A673 (cell line): ENCODE data around the gene FHIT. TPM values are rescaled to one million over a fixed set of nuclear protein-coding genes. Genes with fewer than 3 reads are reported as not detected.

Experiments used
- BruUV-seq: library from RNA; stranded (reverse); fragments of 400-500 nt; replicated peaks from 2 replicates; lab custom pipeline; 2021; lab: Mats Ljungman, UMichigan
- CTCF ChIA-PET: fragments of 300-600 bp; sonication (Branson Sonifier 250); formaldehyde crosslinking; loops from one replicate; lab custom pipeline; 2022; ENCODE audit warnings: antibody characterized with exemption; lab: Charles Lee
- POLR2A ChIA-PET: fragments of 300-600 bp; sonication (Branson Sonifier 250); formaldehyde crosslinking; loops from one replicate; lab custom pipeline; 2022; ENCODE audit warnings: antibody characterized with exemption; ENCODE audit not compliant: low non-redundant PET; lab: Charles Lee
- DNase-seq: peaks from one replicate; pipeline ENCODE4 v3.0.0-alpha.2; 2015; ENCODE audit warnings: low spot score
- H3K27ac ChIP-seq: fragments of 200-600 bp; sonication (generic); 2 replicates; pipeline ENCODE4 v1.5.1; 2016; ENCODE audit warnings: mixed run types, low read depth, mild to moderate bottlenecking, mixed read lengths, antibody characterized with exemption, low read length; ENCODE audit not compliant: poor library complexity, severe bottlenecking
- H3K27me3 ChIP-seq: fragments of 200-600 bp; sonication (generic); replicated peaks from 2 replicates; pipeline ENCODE4 v1.6.1; 2017; ENCODE audit warnings: mixed run types, low read depth, mild to moderate bottlenecking, mixed read lengths, antibody characterized with exemption, low read length; ENCODE audit not compliant: insufficient read depth, poor library complexity
- H3K36me3 ChIP-seq: fragments of 200-600 bp; sonication (generic); 2 replicates; pipeline ENCODE4 v1.6.1; 2016; ENCODE audit warnings: mixed run types, mild to moderate bottlenecking, mixed read lengths, antibody characterized with exemption, low read length; ENCODE audit not compliant: insufficient read depth, poor library complexity, severe bottlenecking
- H3K4me1 ChIP-seq: fragments of 200-600 bp; sonication (generic); 2 replicates; pipeline ENCODE4 v1.6.1; 2017; ENCODE audit warnings: mixed run types, mild to moderate bottlenecking, mixed read lengths, antibody characterized with exemption, low read length; ENCODE audit not compliant: insufficient read depth, poor library complexity, severe bottlenecking
- H3K4me3 ChIP-seq: fragments of 200-600 bp; sonication (generic); 2 replicates; pipeline ENCODE4 v1.5.1; 2016; ENCODE audit warnings: low read depth, mixed run types, mild to moderate bottlenecking, mixed read lengths, low read length; ENCODE audit not compliant: poor library complexity, severe bottlenecking
- H3K9me3 ChIP-seq: fragments of 200-600 bp; sonication (generic); 2 replicates; pipeline ENCODE4 v1.6.1; 2016; ENCODE audit warnings: mixed run types, low read depth, mild to moderate bottlenecking, mixed read lengths, antibody characterized with exemption, low read length; ENCODE audit not compliant: poor library complexity, severe bottlenecking
- CTCF ChIP-seq: fragments of 300-800, 200-600 bp; sonication (generic); conservative IDR thresholded peaks from 2 replicates; pipeline ENCODE4 v1.5.1; 2017; ENCODE audit warnings: low read depth, mild to moderate bottlenecking, antibody characterized with exemption, low read length, moderate library complexity, mixed read lengths
- EZH2 ChIP-seq: fragments of 200-600 bp; sonication (generic); IDR thresholded peaks from 2 replicates; pipeline ENCODE4 v1.6.1; 2017; ENCODE audit warnings: borderline replicate concordance, low read depth, mild to moderate bottlenecking, mixed read lengths, antibody characterized with exemption, low read length; ENCODE audit not compliant: poor library complexity, severe bottlenecking
- intact Hi-C: fragments of 100-400 bp; cut with micrococcal nuclease; formaldehyde crosslinking; loops from one replicate; pipeline ENCODE4 v1.10.0; 2022; ENCODE audit not compliant: unreplicated experiment
- total RNA-seq: library from RNA; stranded (reverse); gene quantifications from 2 replicates; pipeline ENCODE4 v1.2.3, GENCODE V29; 2021

The FHIT gene
- total RNA-seq, 1 experiment from 2014 or later: not detected

GRCh38 chr3:60246361-60246760 lies 1004.9 kb downstream of the FHIT start:
- BruUV-seq: no TSS peak
- H3K36me3 ChIP-seq: no peaks in the 10 kb centered on the region
- no peak for DNase-seq
- no peaks in the 10 kb centered on the region for H3K4me1 ChIP-seq
- no peak for TF ChIP-seq CTCF
- no peak for TF ChIP-seq EZH2
- POLR2A ChIA-PET: no interaction called here
- H3K27ac ChIP-seq: no peak overlapping the region
- no peak overlapping the region for H3K4me3 ChIP-seq
- H3K9me3 ChIP-seq: no peaks in the 10 kb centered on the region
- intact Hi-C loops: no loop called here
- no peaks in the 10 kb centered on the region for H3K27me3 ChIP-seq
- CTCF ChIA-PET: no interaction called here

- POLR2A ChIA-PET: no interaction called here
Observed at GRCh38 chr3:60243456-60243855, 1007.8 kb downstream of the FHIT start.

DNA sequence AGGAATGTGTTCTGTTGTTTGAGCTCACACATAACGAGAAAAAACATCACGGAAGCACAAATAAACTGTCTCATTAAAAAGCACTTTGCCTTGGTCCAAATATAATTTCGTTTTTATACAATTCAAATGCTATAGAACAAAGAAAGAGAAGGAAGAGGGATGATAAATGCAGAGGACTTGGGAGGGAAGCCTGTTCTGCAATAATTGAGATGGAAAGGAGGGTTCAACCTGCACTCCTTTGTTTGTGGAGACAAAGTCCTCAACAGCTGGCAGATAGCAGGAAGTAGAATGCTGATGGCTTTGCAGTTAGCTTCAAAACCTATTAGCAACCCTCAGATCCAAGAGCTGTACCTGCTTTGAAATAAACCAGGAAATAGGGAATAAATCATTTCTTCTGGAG lies 1010.8 kb downstream of the FHIT start:
- no peaks in the 10 kb centered on the region for H3K9me3 ChIP-seq
- no peak overlapping the region for H3K27ac ChIP-seq
- no peaks in the 10 kb centered on the region for H3K4me1 ChIP-seq
- intact Hi-C loops: no loop called here
- H3K36me3 ChIP-seq: no peaks in the 10 kb centered on the region
- no peak overlapping the region for H3K4me3 ChIP-seq
- POLR2A ChIA-PET: no interaction called here
- BruUV-seq: no TSS peak
- CTCF ChIA-PET: no interaction called here
- TF ChIP-seq CTCF (no peak), EZH2 (no peak)
- no peaks in the 10 kb centered on the region for H3K27me3 ChIP-seq
- no peak for DNase-seq

More at GRCh38 chr3:60243456-60243855, 1007.8 kb downstream of the FHIT start:
- H3K27ac ChIP-seq: no peak overlapping the region
- intact Hi-C loops: no loop called here
- H3K4me1 ChIP-seq: no peaks in the 10 kb centered on the region
- DNase-seq: no peak
- BruUV-seq: no TSS peak
- no peaks in the 10 kb centered on the region for H3K27me3 ChIP-seq
- no peaks in the 10 kb centered on the region for H3K36me3 ChIP-seq
- TF ChIP-seq EZH2 (no peak), CTCF (no peak)
- H3K4me3 ChIP-seq: no peak overlapping the region
- no peaks in the 10 kb centered on the region for H3K9me3 ChIP-seq
- CTCF ChIA-PET: no interaction called here
